Caco-2 (cell line): ENCODE data around the gene SHROOM3. TPM values are rescaled to one million over a fixed set of nuclear protein-coding genes. Genes with fewer than 3 reads are reported as not detected.

Source experiments
- BruUV-seq: library from RNA; stranded (reverse); fragments of 400-500 nt; replicated peaks from 2 replicates; lab custom pipeline; 2021; lab: Mats Ljungman, UMichigan
- CTCF ChIA-PET: fragments of 300-600 bp; sonication (Branson Sonifier 250); formaldehyde crosslinking; loops from one replicate; lab custom pipeline; 2022; ENCODE audit warnings: antibody characterized with exemption; lab: Charles Lee
- POLR2A ChIA-PET: fragments of 300-600 bp; sonication (Branson Sonifier 250); formaldehyde crosslinking; loops from one replicate; lab custom pipeline; 2022; ENCODE audit warnings: antibody characterized with exemption; lab: Charles Lee
- DNase-seq, 2 experiments: peaks; one replicate each; pipeline versions ENCODE4 v3.0.0 to v3.0.0-alpha.2; 2020 to 2022
- H3K27me3 ChIP-seq: replicated peaks from 2 replicates; pipeline ENCODE4 v1.6.0; 2011; ENCODE audit warnings: low read length; ENCODE audit not compliant: control insufficient read depth, insufficient read depth
- H3K36me3 ChIP-seq: 2 replicates; pipeline ENCODE4 v1.5.1; 2011; ENCODE audit warnings: low read length; ENCODE audit not compliant: control insufficient read depth, insufficient read depth
- H3K4me1 ChIP-seq: fragments of 250-450 bp; sonication (Bioruptor Pico); 2 replicates; pipeline ENCODE4 v1.5.1; 2020; ENCODE audit warnings: mild to moderate bottlenecking
- H3K4me3 ChIP-seq: 2 replicates; pipeline ENCODE4 v1.5.1; 2011; ENCODE audit warnings: low read depth, mild to moderate bottlenecking, control low read depth, low read length
- H3K9me3 ChIP-seq: fragments of 250-450 bp; sonication (Bioruptor Pico); 2 replicates; pipeline ENCODE4 v1.5.1; 2020; ENCODE audit warnings: mild to moderate bottlenecking, moderate library complexity
- H3K27ac Mint-ChIP-seq: one replicate; pipeline ENCODE4 v1.8.0; 2022; ENCODE audit warnings: mixed read lengths; ENCODE audit not compliant: unreplicated experiment
- H3K27me3 Mint-ChIP-seq: one replicate; pipeline ENCODE4 v1.8.0; 2022; ENCODE audit warnings: mixed read lengths; ENCODE audit not compliant: insufficient read depth, unreplicated experiment
- H3K36me3 Mint-ChIP-seq: one replicate; pipeline ENCODE4 v1.8.0; 2022; ENCODE audit warnings: mild to moderate bottlenecking, mixed read lengths; ENCODE audit not compliant: insufficient read depth, unreplicated experiment
- H3K4me1 Mint-ChIP-seq: one replicate; pipeline ENCODE4 v1.8.0; 2022; ENCODE audit warnings: low read depth, mixed read lengths; ENCODE audit not compliant: unreplicated experiment
- H3K4me3 Mint-ChIP-seq: one replicate; pipeline ENCODE4 v1.8.0; 2022; ENCODE audit warnings: mild to moderate bottlenecking, moderate library complexity, mixed read lengths; ENCODE audit not compliant: unreplicated experiment
- H3K9me3 Mint-ChIP-seq: one replicate; pipeline ENCODE4 v1.8.0; 2022; ENCODE audit warnings: mixed read lengths; ENCODE audit not compliant: unreplicated experiment
- CTCF ChIP-seq, 2 experiments: fragments of 200-600 bp in 1 of 2; IDR thresholded peaks; 1 replicate in 1 of 2; 2 replicates in 1 of 2; pipeline versions ENCODE4 v1.5.1 to v1.8.0; 2011 to 2022; ENCODE audit warnings: antibody characterized with exemption in 1 of 2, control low read depth in 1 of 2, inconsistent platforms in 1 of 2, low read depth in 1 of 2, low read length in 1 of 2, mild to moderate bottlenecking in 1 of 2, moderate library complexity in 1 of 2; ENCODE audit not compliant: insufficient read depth in 1 of 2, severe bottlenecking in 1 of 2, unreplicated experiment in 1 of 2
- intact Hi-C: fragments of 100-400 bp; cut with micrococcal nuclease; formaldehyde crosslinking; loops from one replicate; pipeline ENCODE4 v1.10.0; 2022; ENCODE audit not compliant: unreplicated experiment
- total RNA-seq: library from RNA; stranded (reverse); gene quantifications from 2 replicates; pipeline ENCODE4 v1.2.3, GENCODE V29; 2022

The SHROOM3 gene
- total RNA-seq, 1 experiment from 2014 or later, result 16.3 TPM

DNA sequence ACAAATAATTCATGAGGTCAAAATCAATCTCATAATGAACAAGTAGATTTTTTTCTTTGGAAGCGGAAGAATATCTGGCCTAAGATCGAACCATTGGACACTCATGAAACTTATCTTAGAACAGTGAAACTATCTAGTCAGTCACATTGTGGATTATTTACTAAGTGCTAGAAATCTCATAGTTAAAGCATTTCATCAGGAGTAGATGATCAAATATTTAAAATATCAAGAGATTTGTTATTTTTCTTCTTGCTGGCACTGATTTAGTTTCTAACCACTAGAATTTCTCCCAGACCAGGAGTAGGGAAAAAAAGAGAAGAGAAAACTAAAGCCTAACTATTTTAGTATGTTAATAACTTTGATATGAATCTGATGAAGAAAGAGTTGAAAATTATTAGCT lies 105.5 kb downstream of the SHROOM3 start:
- Mint-ChIP-seq H3K27me3 (no peaks in the 10 kb centered on the region), H3K4me3 (no peak overlapping the region), H3K27ac (no peak overlapping the region), H3K4me1 (peaks cover 13% of the 10 kb centered on the region), H3K9me3 (no peaks in the 10 kb centered on the region), H3K36me3 (no peaks in the 10 kb centered on the region)
- no peak for TF ChIP-seq CTCF (IDR thresholded peaks at IDR 0.05; ENCODE audit: insufficient read depth in 1 of 2, low read depth in 1 of 2, low read length in 1 of 2, severe bottlenecking in 1 of 2, unreplicated experiment in 1 of 2)
- POLR2A ChIA-PET, result no interaction called here
- DNase-seq, result no peak
- BruUV-seq, result no TSS peak
- H3K36me3 ChIP-seq, result no peaks in the 10 kb centered on the region
- peaks cover 29% of the 10 kb centered on the region for H3K4me1 ChIP-seq
- no peaks in the 10 kb centered on the region for H3K27me3 ChIP-seq
- CTCF ChIA-PET, result interaction anchor here (1.0 kb wide), 1 partner anchor 23 kb away, joined by 3 read pairs; no protein-coding TSS in a partner anchor
- H3K9me3 ChIP-seq, result no peaks in the 10 kb centered on the region
- H3K4me3 ChIP-seq, result no peak overlapping the region
- intact Hi-C loops, result no loop called here

GRCh38 chr4:76543378-76543777 lies 108.3 kb downstream of the SHROOM3 start:
- no TSS peak for BruUV-seq
- Mint-ChIP-seq H3K27ac (no peak overlapping the region), H3K27me3 (no peaks in the 10 kb centered on the region), H3K4me3 (no peak overlapping the region), H3K4me1 (peaks cover 17% of the 10 kb centered on the region), H3K9me3 (no peaks in the 10 kb centered on the region), H3K36me3 (no peaks in the 10 kb centered on the region)
- TF ChIP-seq CTCF (IDR thresholded peaks at IDR 0.05; ENCODE audit: insufficient read depth in 1 of 2, low read depth in 1 of 2, low read length in 1 of 2, severe bottlenecking in 1 of 2, unreplicated experiment in 1 of 2), result no peak
- ChIA-PET POLR2A (no interaction called here), CTCF (no interaction called here)
- no peaks in the 10 kb centered on the region for H3K9me3 ChIP-seq
- intact Hi-C loops, result no loop called here
- H3K4me3 ChIP-seq, result no peak overlapping the region
- no peak for DNase-seq
- no peaks in the 10 kb centered on the region for H3K27me3 ChIP-seq
- no peaks in the 10 kb centered on the region for H3K36me3 ChIP-seq
- H3K4me1 ChIP-seq, result peaks cover 26% of the 10 kb centered on the region

DNA sequence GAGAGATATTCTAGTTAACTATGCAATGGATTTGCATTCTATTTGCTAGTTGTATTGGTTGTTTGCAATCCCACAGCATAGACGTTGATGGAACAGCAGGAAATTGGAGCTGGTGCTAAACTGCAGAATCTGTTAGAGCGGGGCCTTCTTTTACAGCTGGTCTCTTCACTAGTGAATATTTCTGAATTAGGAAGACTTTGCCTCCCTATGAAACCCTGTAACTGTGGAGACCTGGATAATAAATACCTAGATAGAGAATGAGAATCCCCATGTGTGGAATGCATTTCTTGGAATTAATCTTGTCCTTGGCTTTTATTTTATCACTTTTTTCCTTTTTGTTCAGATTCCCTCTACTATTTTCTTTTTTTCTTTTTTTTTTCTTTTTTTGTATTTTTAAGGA lies 109.7 kb downstream of the SHROOM3 start:
- Mint-ChIP-seq H3K27me3 (no peaks in the 10 kb centered on the region), H3K4me1 (peaks cover 22% of the 10 kb centered on the region), H3K27ac (no peak overlapping the region), H3K9me3 (no peaks in the 10 kb centered on the region), H3K36me3 (no peaks in the 10 kb centered on the region), H3K4me3 (no peak overlapping the region)
- DNase-seq, result no peak
- H3K9me3 ChIP-seq, result no peaks in the 10 kb centered on the region
- no TSS peak for BruUV-seq
- peaks cover 36% of the 10 kb centered on the region for H3K4me1 ChIP-seq
- ChIA-PET POLR2A (no interaction called here), CTCF (no interaction called here)
- H3K27me3 ChIP-seq, result no peaks in the 10 kb centered on the region
- TF ChIP-seq CTCF (IDR thresholded peaks at IDR 0.05; ENCODE audit: insufficient read depth in 1 of 2, low read depth in 1 of 2, low read length in 1 of 2, severe bottlenecking in 1 of 2, unreplicated experiment in 1 of 2), result no peak
- intact Hi-C loops, result loop anchor here (5.0 kb wide), 1 partner anchor 32 kb away; no protein-coding TSS in a partner anchor
- no peak overlapping the region for H3K4me3 ChIP-seq
- no peaks in the 10 kb centered on the region for H3K36me3 ChIP-seq
